H1 (cell line): ENCODE results near the gene MYRF. TPM values are rescaled to one million over a fixed set of nuclear protein-coding genes. Genes with fewer than 3 reads are reported as not detected.

Experiments
- CTCF ChIA-PET: fragments of 300-600 bp; sonication (Branson Sonifier 250); formaldehyde crosslinking; loops from one replicate; lab custom pipeline; 2021; ENCODE audit not compliant: partially characterized antibody; lab: Charles Lee
- POLR2A ChIA-PET: fragments of 300-600 bp; sonication (Branson Sonifier 250); formaldehyde crosslinking; loops from one replicate; lab custom pipeline; 2021; ENCODE audit warnings: inconsistent platforms; ENCODE audit not compliant: partially characterized antibody; lab: Charles Lee
- DNase-seq, 2 experiments: peaks; one replicate each; pipeline versions ENCODE4 v3.0.0 to v3.0.0-alpha.2; 2010 to 2022; ENCODE audit warnings: low spot score in 2 of 2, low read depth in 1 of 2, mixed read lengths in 1 of 2
- FAIRE-seq: peaks from 2 replicates; lab custom pipeline; 2011; peaks lifted over from hg19 to GRCh38; lab: Jason Lieb, UNC
- H2AFZ ChIP-seq: 2 replicates; pipeline ENCODE4 v1.8.1; 2012; ENCODE audit warnings: low read length, inconsistent platforms
- H2AK5ac ChIP-seq: 2 replicates; pipeline ENCODE4 v1.6.1; 2013; ENCODE audit warnings: low read depth, low read length
- H2BK120ac ChIP-seq: replicated peaks from 2 replicates; pipeline ENCODE3; 2013; ENCODE audit warnings: low read depth, low read length, inconsistent platforms
- H2BK12ac ChIP-seq: 2 replicates; pipeline ENCODE4 v1.6.1; 2013; ENCODE audit warnings: low read depth, low read length
- H2BK15ac ChIP-seq: 2 replicates; pipeline ENCODE4 v1.6.1; 2013; ENCODE audit warnings: low read length
- H2BK20ac ChIP-seq: 2 replicates; pipeline ENCODE4 v1.6.1; 2013; ENCODE audit warnings: low read length
- H2BK5ac ChIP-seq: 2 replicates; pipeline ENCODE4 v1.6.1; 2013; ENCODE audit warnings: low read depth, low read length
- H3K14ac ChIP-seq: 2 replicates; pipeline ENCODE4 v1.6.1; 2013; ENCODE audit warnings: inconsistent platforms; ENCODE audit not compliant: insufficient read length
- H3K18ac ChIP-seq: 2 replicates; pipeline ENCODE4 v1.6.1; 2013; ENCODE audit warnings: low read length; ENCODE audit errors: extremely low read depth
- H3K23ac ChIP-seq: 2 replicates; pipeline ENCODE4 v1.6.1; 2013; ENCODE audit warnings: inconsistent platforms; ENCODE audit not compliant: insufficient read length
- H3K23me2 ChIP-seq: 2 replicates; pipeline ENCODE4 v1.6.1; 2013; ENCODE audit warnings: low read depth, low read length
- H3K27ac ChIP-seq: 2 replicates; pipeline ENCODE4 v1.6.1; 2011; ENCODE audit warnings: low read depth, low read length, inconsistent platforms
- H3K27me3 ChIP-seq, 4 experiments: replicated peaks in 1 of 4; 1 replicate in 1 of 4; 2 replicates in 3 of 4; pipeline versions ENCODE4 v1.6.1 to v1.8.1; 2011 to 2013; ENCODE audit warnings: low read length in 3 of 4, mild to moderate bottlenecking in 3 of 4, inconsistent platforms in 2 of 4, mixed read lengths in 2 of 4, moderate library complexity in 1 of 4; ENCODE audit not compliant: control insufficient read depth in 3 of 4, insufficient read depth in 3 of 4; ENCODE audit errors: extremely low read depth in 1 of 4
- H3K36me3 ChIP-seq, 4 experiments: 2 replicates each; pipeline versions ENCODE4 v1.6.1 to v1.8.1; 2011 to 2013; ENCODE audit warnings: mild to moderate bottlenecking in 4 of 4, low read length in 3 of 4, moderate library complexity in 2 of 4, control low read depth in 1 of 4, inconsistent platforms in 1 of 4; ENCODE audit not compliant: insufficient read depth in 4 of 4, control insufficient read depth in 2 of 4
- H3K4ac ChIP-seq: replicated peaks from 2 replicates; pipeline ENCODE3; 2013; ENCODE audit warnings: low read length, low read depth, mixed read lengths, inconsistent platforms; ENCODE audit not compliant: insufficient read length
- H3K4me1 ChIP-seq, 4 experiments: replicated peaks in 1 of 4; 1 replicate in 1 of 4; 2 replicates in 3 of 4; pipeline versions ENCODE4 v1.6.1 to v1.8.1; 2011 to 2013; ENCODE audit warnings: low read length in 3 of 4, inconsistent platforms in 2 of 4, mixed read lengths in 1 of 4; ENCODE audit not compliant: insufficient read depth in 4 of 4, control insufficient read depth in 3 of 4
- H3K4me2 ChIP-seq, 2 experiments: 2 replicates each; pipeline versions ENCODE4 v1.6.1 to v1.8.1; 2011 to 2013; ENCODE audit warnings: low read depth in 2 of 2, low read length in 2 of 2, control low read depth in 1 of 2, inconsistent platforms in 1 of 2, mild to moderate bottlenecking in 1 of 2; ENCODE audit not compliant: insufficient read depth in 1 of 2
- H3K4me3 ChIP-seq, 4 experiments: fragments of 200-600, 300-600 bp in 1 of 4; sonication (generic), shearing (Covaris generic), sonication (Bioruptor Twin) in 1 of 4; 2 replicates each; pipeline versions ENCODE4 v1.5.1 to v1.8.1; 2011 to 2016; ENCODE audit warnings: low read length in 4 of 4, low read depth in 3 of 4, control low read depth in 2 of 4, inconsistent platforms in 2 of 4, mild to moderate bottlenecking in 2 of 4, mixed read lengths in 1 of 4, moderate library complexity in 1 of 4; ENCODE audit not compliant: insufficient read depth in 2 of 4; ENCODE audit errors: extremely low read depth in 1 of 4
- H3K56ac ChIP-seq: replicated peaks from 2 replicates; pipeline ENCODE3; 2013; ENCODE audit warnings: low read depth, mild to moderate bottlenecking, mixed read lengths, low read length, inconsistent platforms; ENCODE audit not compliant: insufficient read length
- H3K79me1 ChIP-seq: 2 replicates; pipeline ENCODE4 v1.6.1; 2013; ENCODE audit warnings: low read depth, low read length, control low read depth
- H3K79me2 ChIP-seq, 2 experiments: 2 replicates each; pipeline versions ENCODE4 v1.6.1 to v1.8.1; 2012 to 2013; ENCODE audit warnings: low read length in 2 of 2, mild to moderate bottlenecking in 2 of 2, inconsistent platforms in 1 of 2; ENCODE audit not compliant: insufficient read depth in 2 of 2, control insufficient read depth in 1 of 2
- H3K9ac ChIP-seq, 4 experiments: replicated peaks in 1 of 4; 1 replicate in 1 of 4; 2 replicates in 3 of 4; pipeline versions ENCODE4 v1.6.1 to v1.8.1; 2011 to 2013; ENCODE audit warnings: low read depth in 3 of 4, low read length in 3 of 4, control low read depth in 2 of 4, mild to moderate bottlenecking in 2 of 4, moderate library complexity in 2 of 4, inconsistent platforms in 1 of 4; ENCODE audit errors: extremely low read depth in 1 of 4
- H3K9me3 ChIP-seq, 2 experiments: 2 replicates each; pipeline versions ENCODE4 v1.6.1 to v1.8.1; 2012 to 2013; ENCODE audit warnings: mild to moderate bottlenecking in 2 of 2, moderate library complexity in 2 of 2, control low read depth in 1 of 2, inconsistent platforms in 1 of 2, low read depth in 1 of 2, low read length in 1 of 2, mixed read lengths in 1 of 2; ENCODE audit not compliant: insufficient read depth in 2 of 2
- H4K20me1 ChIP-seq, 2 experiments: replicated peaks in 1 of 2; 2 replicates each; pipeline versions ENCODE3 to v1.8.1; 2011 to 2013; ENCODE audit warnings: inconsistent platforms in 2 of 2, low read length in 2 of 2, mild to moderate bottlenecking in 1 of 2; ENCODE audit not compliant: insufficient read depth in 2 of 2, control insufficient read depth in 1 of 2
- H4K5ac ChIP-seq: 2 replicates; pipeline ENCODE4 v1.6.1; 2013; ENCODE audit warnings: low read length, low read depth, mixed read lengths, inconsistent platforms; ENCODE audit not compliant: insufficient read length
- H4K8ac ChIP-seq: 2 replicates; pipeline ENCODE4 v1.8.0; 2013; ENCODE audit warnings: mild to moderate bottlenecking, moderate library complexity, low read length, inconsistent platforms; ENCODE audit not compliant: insufficient read depth; ENCODE audit errors: extremely low read depth
- H4K91ac ChIP-seq: replicated peaks from 2 replicates; pipeline ENCODE3; 2013; ENCODE audit warnings: low read length, mixed read lengths, inconsistent platforms; ENCODE audit not compliant: insufficient read length
- ASH2L ChIP-seq: fragments of 200-600, 300-600 bp; sonication (generic); IDR thresholded peaks from one replicate; pipeline ENCODE4 v1.7.1; 2017; ENCODE audit warnings: low read length
- BACH1 ChIP-seq: IDR thresholded peaks from 2 replicates; pipeline ENCODE4 v1.6.1; 2012; ENCODE audit warnings: low read length, improper control_type of control experiment
- KDM1A ChIP-seq: fragments of 200-600, 300-600 bp; sonication (generic); IDR thresholded peaks from 2 replicates; pipeline ENCODE4 v1.7.1; 2016; ENCODE audit warnings: mild to moderate bottlenecking, low read length, borderline replicate concordance
- MAFK ChIP-seq: IDR thresholded peaks from 2 replicates; pipeline ENCODE4 v1.6.1; 2012; ENCODE audit warnings: low read depth, mild to moderate bottlenecking, improper control_type of control experiment, low read length
- PHF8 ChIP-seq: fragments of 200-600 bp; sonication (generic); conservative IDR thresholded peaks from 2 replicates; pipeline ENCODE4 v1.7.1; 2012; ENCODE audit warnings: low read depth, mild to moderate bottlenecking, inconsistent platforms, low read length, moderate library complexity
- POLR2AphosphoS5 ChIP-seq: IDR thresholded peaks from 2 replicates; pipeline ENCODE4 v1.6.1; 2011; ENCODE audit warnings: low read depth, low read length
- RFX5 ChIP-seq: IDR thresholded peaks from 2 replicates; pipeline ENCODE4 v1.6.1; 2011; ENCODE audit warnings: low read depth, low read length, improper control_type of control experiment, borderline replicate concordance
- RXRA ChIP-seq: IDR thresholded peaks from 2 replicates; pipeline ENCODE4 v1.6.1; 2011; ENCODE audit warnings: low read depth, mild to moderate bottlenecking, low read length, moderate library complexity; ENCODE audit not compliant: insufficient read depth
- SAP30 ChIP-seq: fragments of 300-600 bp; sonication (generic); IDR thresholded peaks from 2 replicates; pipeline ENCODE4 v1.7.1; 2012; ENCODE audit warnings: low read length, moderate library complexity, mild to moderate bottlenecking, inconsistent platforms; ENCODE audit not compliant: insufficient read depth, insufficient replicate concordance
- SP1 ChIP-seq: IDR thresholded peaks from 2 replicates; pipeline ENCODE4 v1.6.1; 2011; ENCODE audit warnings: low read depth, low read length
- SP4 ChIP-seq: IDR thresholded peaks from 2 replicates; pipeline ENCODE4 v1.6.1; 2012; ENCODE audit warnings: low read length, inconsistent platforms
- TAF7 ChIP-seq: optimal IDR thresholded peaks from 2 replicates; pipeline ENCODE3; 2011; ENCODE audit warnings: low read depth, mild to moderate bottlenecking, inconsistent platforms, low read length, moderate library complexity, borderline replicate concordance
- TBP ChIP-seq: IDR thresholded peaks from 2 replicates; pipeline ENCODE4 v1.6.1; 2011; ENCODE audit warnings: low read depth, low read length, improper control_type of control experiment
- WGBS, 2 experiments: shearing (Covaris generic) in 1 of 2; methylation state at CpG; one replicate each; pipeline versions ENCODE4 v1.1.6 to v1.1.7; 2013 to 2015; ENCODE audit warnings: low lambda C conversion rate in 2 of 2, mixed read lengths in 2 of 2, inconsistent platforms in 1 of 2, low coverage in 1 of 2, missing lambda C conversion rate in 1 of 2; ENCODE audit not compliant: insufficient replicate concordance in 2 of 2, insufficient coverage in 1 of 2, insufficient read length in 1 of 2; ENCODE audit errors: extremely low coverage in 1 of 2, missing lambda C conversion rate in 1 of 2; 5-methylcytosine and 5-hydroxymethylcytosine counted together
- polyA plus RNA-seq, 7 experiments: library from polyadenylated mRNA; depleted of rRNA in 3 of 7; stranded (reverse) in 5 of 7; unstranded in 2 of 7; fragments of >200 nt in 5 of 7; fragments of 200-250 nt in 2 of 7; gene quantifications; 1 replicate in 5 of 7; 2 replicates in 1 of 7; 4 replicates in 1 of 7; pipeline versions ENCODE4 v1.2.1 to v1.2.3, GENCODE V29; 2011 to 2013; ENCODE audit warnings: missing spikeins in 2 of 7, mixed read lengths in 2 of 7
- total RNA-seq: library from RNA; stranded (reverse); fragmentation: NEBNext Ultra II Directional; extraction: Animal tissue kit (Norgen Biotek cat#: 25700); gene quantifications from 2 replicates; pipeline ENCODE4 v1.2.1, GENCODE V29; 2021
- TF ChIP-seq, protein P1 (sequence below): IDR thresholded peaks from 2 replicates; pipeline ENCODE4 v1.6.1; 2011; ENCODE audit warnings: low read length, improper control_type of control experiment

Gene MYRF
- total and polyA plus RNA-seq, 2 of the 8 experiments (the other 6 are each of a cell fraction or from before 2014, with no cell fraction given): 6.0 to 6.1 TPM

DNA sequence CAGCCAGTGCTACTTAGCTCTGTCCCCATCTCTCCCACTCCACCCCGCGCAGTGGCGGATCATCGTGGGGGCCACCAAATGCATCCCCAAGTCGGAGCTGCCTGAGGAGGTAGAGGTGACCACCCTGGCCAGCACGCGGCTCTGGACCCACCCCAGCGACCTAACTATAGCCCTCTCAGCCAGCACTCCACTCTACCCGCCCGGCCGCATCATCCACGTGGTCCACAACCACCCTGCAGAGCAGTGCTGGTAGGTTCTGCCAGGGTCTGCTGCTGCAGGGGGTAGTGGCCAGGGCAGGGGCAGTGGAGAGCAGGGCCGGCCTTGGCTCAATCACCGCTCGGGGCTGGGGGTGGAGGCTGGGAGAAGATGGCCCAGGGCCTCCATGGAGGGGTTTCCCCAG lies 13.0 kb upstream of the MYRF start:
- Histone ChIP-seq H2BK20ac (no peak overlapping the region), H3K27me3 (no peaks in the 10 kb centered on the region), H3K4me2 (no peak overlapping the region), H3K4ac (no peak overlapping the region), H2BK5ac (no peak overlapping the region), H2AFZ (no peak overlapping the region), H4K5ac (no peak overlapping the region), H2BK120ac (no peak overlapping the region), H3K27ac (no peak overlapping the region), H3K23me2 (no peaks in the 10 kb centered on the region), H3K9me3 (no peaks in the 10 kb centered on the region), H4K91ac (no peak overlapping the region), H3K79me2 (no peaks in the 10 kb centered on the region), H2BK15ac (no peak overlapping the region), H4K8ac (no peak overlapping the region; the same call in 1 of the 2 replicates), H2BK12ac (no peak overlapping the region), H3K18ac (no peak overlapping the region), H3K4me3 (no peak overlapping the region), H3K23ac (no peak overlapping the region), H3K9ac (no peak overlapping the region), H3K56ac (no peak overlapping the region), H3K36me3 (peaks cover 0 to 16% (median 0%) of the 10 kb centered on the region in 4 experiments; a peak in 3 of 8 replicates), H3K4me1 (no peaks in the 10 kb centered on the region; a peak in 2 of 7 replicates), H3K14ac (no peak overlapping the region), H2AK5ac (no peak overlapping the region), H3K79me1 (no peaks in the 10 kb centered on the region), H4K20me1 (peaks cover 0 to 3% of the 10 kb centered on the region in 2 experiments)
- DNase-seq (no peak), FAIRE-seq (no peak)
- 98% methylated on average over 15 of the region's 15 CpGs; no CpG with 5 or more reads in 1 of the 2 experiments for WGBS, 2 experiments
- ChIA-PET CTCF (interaction anchor here (0.6 to 10.9 kb wide), 8 partner anchors 18 to 934 kb away, joined by 3 to 127 read pairs (median 4); no protein-coding TSS in a partner anchor), POLR2A (interaction anchor here (0.7 to 1.3 kb wide), 4 partner anchors 10 to 73 kb away, joined by 3 to 7 read pairs (median 4); no protein-coding TSS in a partner anchor)
- no peak for TF ChIP-seq SAP30
- no peak for TF ChIP-seq SP1
- TF ChIP-seq ASH2L: no peak
- no peak for TF ChIP-seq TBP
- no peak for TF ChIP-seq MAFK
- TF ChIP-seq, protein P1, sequence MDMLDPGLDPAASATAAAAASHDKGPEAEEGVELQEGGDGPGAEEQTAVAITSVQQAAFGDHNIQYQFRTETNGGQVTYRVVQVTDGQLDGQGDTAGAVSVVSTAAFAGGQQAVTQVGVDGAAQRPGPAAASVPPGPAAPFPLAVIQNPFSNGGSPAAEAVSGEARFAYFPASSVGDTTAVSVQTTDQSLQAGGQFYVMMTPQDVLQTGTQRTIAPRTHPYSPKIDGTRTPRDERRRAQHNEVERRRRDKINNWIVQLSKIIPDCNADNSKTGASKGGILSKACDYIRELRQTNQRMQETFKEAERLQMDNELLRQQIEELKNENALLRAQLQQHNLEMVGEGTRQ: no peak
- TF ChIP-seq TAF7: no peak
- no peak for TF ChIP-seq KDM1A
- TF ChIP-seq POLR2AphosphoS5: no peak
- TF ChIP-seq RFX5: no peak
- TF ChIP-seq BACH1: no peak
- no peak for TF ChIP-seq PHF8
- TF ChIP-seq RXRA: no peak
- no peak for TF ChIP-seq SP4
